Caco-2 (cell line): ENCODE data around the gene PMFBP1. TPM values are rescaled to one million over a fixed set of nuclear protein-coding genes. Genes with fewer than 3 reads are reported as not detected.
A peak's percentile ranks its signal among the peaks of the same experiment; 100 is the strongest.

Experiments used
- BruUV-seq: library from RNA; stranded (reverse); fragments of 400-500 nt; replicated peaks from 2 replicates; lab custom pipeline; 2021; lab: Mats Ljungman, UMichigan
- CTCF ChIA-PET: fragments of 300-600 bp; sonication (Branson Sonifier 250); formaldehyde crosslinking; loops from one replicate; lab custom pipeline; 2022; ENCODE audit warnings: antibody characterized with exemption; lab: Charles Lee
- POLR2A ChIA-PET: fragments of 300-600 bp; sonication (Branson Sonifier 250); formaldehyde crosslinking; loops from one replicate; lab custom pipeline; 2022; ENCODE audit warnings: antibody characterized with exemption; lab: Charles Lee
- DNase-seq, 2 experiments: peaks; one replicate each; pipeline versions ENCODE4 v3.0.0 to v3.0.0-alpha.2; 2020 to 2022
- H3K27me3 ChIP-seq: replicated peaks from 2 replicates; pipeline ENCODE4 v1.6.0; 2011; ENCODE audit warnings: low read length; ENCODE audit not compliant: control insufficient read depth, insufficient read depth
- H3K36me3 ChIP-seq: 2 replicates; pipeline ENCODE4 v1.5.1; 2011; ENCODE audit warnings: low read length; ENCODE audit not compliant: control insufficient read depth, insufficient read depth
- H3K4me1 ChIP-seq: fragments of 250-450 bp; sonication (Bioruptor Pico); 2 replicates; pipeline ENCODE4 v1.5.1; 2020; ENCODE audit warnings: mild to moderate bottlenecking
- H3K4me3 ChIP-seq: 2 replicates; pipeline ENCODE4 v1.5.1; 2011; ENCODE audit warnings: low read depth, mild to moderate bottlenecking, control low read depth, low read length
- H3K9me3 ChIP-seq: fragments of 250-450 bp; sonication (Bioruptor Pico); 2 replicates; pipeline ENCODE4 v1.5.1; 2020; ENCODE audit warnings: mild to moderate bottlenecking, moderate library complexity
- H3K27ac Mint-ChIP-seq: one replicate; pipeline ENCODE4 v1.8.0; 2022; ENCODE audit warnings: mixed read lengths; ENCODE audit not compliant: unreplicated experiment
- H3K27me3 Mint-ChIP-seq: one replicate; pipeline ENCODE4 v1.8.0; 2022; ENCODE audit warnings: mixed read lengths; ENCODE audit not compliant: insufficient read depth, unreplicated experiment
- H3K36me3 Mint-ChIP-seq: one replicate; pipeline ENCODE4 v1.8.0; 2022; ENCODE audit warnings: mild to moderate bottlenecking, mixed read lengths; ENCODE audit not compliant: insufficient read depth, unreplicated experiment
- H3K4me1 Mint-ChIP-seq: one replicate; pipeline ENCODE4 v1.8.0; 2022; ENCODE audit warnings: low read depth, mixed read lengths; ENCODE audit not compliant: unreplicated experiment
- H3K4me3 Mint-ChIP-seq: one replicate; pipeline ENCODE4 v1.8.0; 2022; ENCODE audit warnings: mild to moderate bottlenecking, moderate library complexity, mixed read lengths; ENCODE audit not compliant: unreplicated experiment
- H3K9me3 Mint-ChIP-seq: one replicate; pipeline ENCODE4 v1.8.0; 2022; ENCODE audit warnings: mixed read lengths; ENCODE audit not compliant: unreplicated experiment
- CTCF ChIP-seq, 2 experiments: fragments of 200-600 bp in 1 of 2; IDR thresholded peaks; 1 replicate in 1 of 2; 2 replicates in 1 of 2; pipeline versions ENCODE4 v1.5.1 to v1.8.0; 2011 to 2022; ENCODE audit warnings: antibody characterized with exemption in 1 of 2, control low read depth in 1 of 2, inconsistent platforms in 1 of 2, low read depth in 1 of 2, low read length in 1 of 2, mild to moderate bottlenecking in 1 of 2, moderate library complexity in 1 of 2; ENCODE audit not compliant: insufficient read depth in 1 of 2, severe bottlenecking in 1 of 2, unreplicated experiment in 1 of 2
- intact Hi-C: fragments of 100-400 bp; cut with micrococcal nuclease; formaldehyde crosslinking; loops from one replicate; pipeline ENCODE4 v1.10.0; 2022; ENCODE audit not compliant: unreplicated experiment
- total RNA-seq: library from RNA; stranded (reverse); gene quantifications from 2 replicates; pipeline ENCODE4 v1.2.3, GENCODE V29; 2022

The PMFBP1 gene
- total RNA-seq, 1 experiment from 2014 or later = 5.6 TPM

- intact Hi-C loops = loop anchor here (1.0 to 5.0 kb wide), 3 partner anchors 28 to 217 kb away; partner anchors contain the start of gene ZNF821
- CTCF ChIA-PET = interaction anchor here (2.5 kb wide), 1 partner anchor 32 kb away, joined by 10 read pairs; no protein-coding TSS in a partner anchor
- Histone ChIP-seq H3K4me1 (0 out of 2 replicates have a peak, but pooled peaks cover 6% of the 10 kb centered on the region), H3K9me3 (no peaks in the 10 kb centered on the region), H3K4me3 (no peak overlapping the region), H3K36me3 (peaks cover 12% of the 10 kb centered on the region; the same call in 1 of the 2 replicates), H3K27me3 (no peaks in the 10 kb centered on the region)
- no peak overlapping the region for H3K4me3 Mint-ChIP-seq
- no peak for TF ChIP-seq CTCF (IDR thresholded peaks at IDR 0.05; ENCODE audit: insufficient read depth in 1 of 2, low read depth in 1 of 2, low read length in 1 of 2, severe bottlenecking in 1 of 2, unreplicated experiment in 1 of 2)
- BruUV-seq = no TSS peak
- H3K36me3 Mint-ChIP-seq = peaks cover 72% of the 10 kb centered on the region
- peaks cover 9% of the 10 kb centered on the region for H3K4me1 Mint-ChIP-seq
- H3K27me3 Mint-ChIP-seq = no peaks in the 10 kb centered on the region
- no peaks in the 10 kb centered on the region for H3K9me3 Mint-ChIP-seq
- DNase-seq = peak in 1 of 2 experiments; percentile 26
- no peak overlapping the region for H3K27ac Mint-ChIP-seq
- POLR2A ChIA-PET = no interaction called here
Observed at GRCh38 chr16:72098936-72099335, 73.0 kb downstream of the PMFBP1 start.

GRCh38 chr16:72094266-72094610 lies 77.7 kb downstream of the PMFBP1 start:
- TF ChIP-seq CTCF (IDR thresholded peaks at IDR 0.05; ENCODE audit: insufficient read depth in 1 of 2, low read depth in 1 of 2, low read length in 1 of 2, severe bottlenecking in 1 of 2, unreplicated experiment in 1 of 2) = no peak
- H3K4me1 Mint-ChIP-seq = peaks cover 18% of the 10 kb centered on the region
- no peak for DNase-seq
- Histone ChIP-seq H3K9me3 (no peaks in the 10 kb centered on the region), H3K27me3 (no peaks in the 10 kb centered on the region), H3K4me3 (peak overlapping the region; percentile 72), H3K36me3 (peaks cover 2% of the 10 kb centered on the region; the same call in 1 of the 2 replicates), H3K4me1 (0 out of 2 replicates have a peak, but pooled peaks cover 9% of the 10 kb centered on the region)
- POLR2A ChIA-PET = interaction anchor here (1.0 to 1.3 kb wide), 4 partner anchors 11 to 109 kb away, joined by 3 to 5 read pairs (median 3); no protein-coding TSS in a partner anchor
- intact Hi-C loops = no loop called here
- CTCF ChIA-PET = interaction anchor here (0.8 to 1.4 kb wide), 3 partner anchors 25 to 146 kb away, joined by 4 to 18 read pairs (median 13); no protein-coding TSS in a partner anchor
- H3K27me3 Mint-ChIP-seq = no peaks in the 10 kb centered on the region
- H3K36me3 Mint-ChIP-seq = peaks cover 57% of the 10 kb centered on the region
- no TSS peak for BruUV-seq
- H3K4me3 Mint-ChIP-seq = peak overlapping the region; percentile 95
- peak overlapping the region; percentile 97 for H3K27ac Mint-ChIP-seq
- H3K9me3 Mint-ChIP-seq = no peaks in the 10 kb centered on the region

GRCh38 chr16:72093448-72094265 lies 78.3 kb downstream of the PMFBP1 start, which contains the start of the genes DHX38 and TXNL4B:
TSS of gene DHX38 (plus strand) at chr16:72093847. CDS start at chr16:72096158, 2,311 bp downstream.
TSS of gene TXNL4B (minus strand) at chr16:72093620. CDS start at chr16:72090749, 2,871 bp downstream.
- no peaks in the 10 kb centered on the region for H3K27me3 Mint-ChIP-seq
- H3K36me3 Mint-ChIP-seq = peaks cover 58% of the 10 kb centered on the region
- H3K4me1 Mint-ChIP-seq = peaks cover 18% of the 10 kb centered on the region
- ChIA-PET CTCF (interaction anchor here (0.8 to 1.4 kb wide), 6 partner anchors 25 to 210 kb away, joined by 3 to 18 read pairs (median 4); partner anchors contain the start of genes HPR and ZNF821), POLR2A (interaction anchor here (0.9 to 1.3 kb wide), 8 partner anchors 10 to 285 kb away, joined by 3 to 5 read pairs (median 4); partner anchors contain the start of genes AP1G1, HP and ZNF821)
- peak; percentile 96 to 98 for DNase-seq
- peak within 1 kb of the TSS; percentile 95 for H3K4me3 Mint-ChIP-seq
- H3K27ac Mint-ChIP-seq = peak within 1 kb of the TSS; percentile 97
- no peak for TF ChIP-seq CTCF (IDR thresholded peaks at IDR 0.05; ENCODE audit: insufficient read depth in 1 of 2, low read depth in 1 of 2, low read length in 1 of 2, severe bottlenecking in 1 of 2, unreplicated experiment in 1 of 2)
- intact Hi-C loops = loop anchor here (1.0 to 2.0 kb wide), 3 partner anchors 27 to 199 kb away; partner anchors contain the start of genes DHODH and IST1
- Histone ChIP-seq H3K27me3 (no peaks in the 10 kb centered on the region), H3K4me3 (peak within 1 kb of the TSS; percentile 72), H3K4me1 (0 out of 2 replicates have a peak, but pooled peaks cover 9% of the 10 kb centered on the region), H3K9me3 (no peaks in the 10 kb centered on the region), H3K36me3 (peaks cover 2% of the 10 kb centered on the region; the same call in 1 of the 2 replicates)
- no TSS peak for BruUV-seq
- no peaks in the 10 kb centered on the region for H3K9me3 Mint-ChIP-seq
